GM19025 (cell line): ENCODE data around the gene SMTN.
"Not testable (repeated sequence)": the region's sequence is repeated elsewhere in the genome, so short reads cannot be mapped to it uniquely, and the experiment has no call there.

Source experiments
- ATAC-seq: cut with Tn5 transposase; IDR thresholded peaks from one replicate; pipeline ENCODE4 v1.9.1; 2021; ENCODE audit warnings: mild to moderate bottlenecking, low read depth, moderate library complexity; ENCODE audit not compliant: unreplicated experiment

The SMTN gene

DNA sequence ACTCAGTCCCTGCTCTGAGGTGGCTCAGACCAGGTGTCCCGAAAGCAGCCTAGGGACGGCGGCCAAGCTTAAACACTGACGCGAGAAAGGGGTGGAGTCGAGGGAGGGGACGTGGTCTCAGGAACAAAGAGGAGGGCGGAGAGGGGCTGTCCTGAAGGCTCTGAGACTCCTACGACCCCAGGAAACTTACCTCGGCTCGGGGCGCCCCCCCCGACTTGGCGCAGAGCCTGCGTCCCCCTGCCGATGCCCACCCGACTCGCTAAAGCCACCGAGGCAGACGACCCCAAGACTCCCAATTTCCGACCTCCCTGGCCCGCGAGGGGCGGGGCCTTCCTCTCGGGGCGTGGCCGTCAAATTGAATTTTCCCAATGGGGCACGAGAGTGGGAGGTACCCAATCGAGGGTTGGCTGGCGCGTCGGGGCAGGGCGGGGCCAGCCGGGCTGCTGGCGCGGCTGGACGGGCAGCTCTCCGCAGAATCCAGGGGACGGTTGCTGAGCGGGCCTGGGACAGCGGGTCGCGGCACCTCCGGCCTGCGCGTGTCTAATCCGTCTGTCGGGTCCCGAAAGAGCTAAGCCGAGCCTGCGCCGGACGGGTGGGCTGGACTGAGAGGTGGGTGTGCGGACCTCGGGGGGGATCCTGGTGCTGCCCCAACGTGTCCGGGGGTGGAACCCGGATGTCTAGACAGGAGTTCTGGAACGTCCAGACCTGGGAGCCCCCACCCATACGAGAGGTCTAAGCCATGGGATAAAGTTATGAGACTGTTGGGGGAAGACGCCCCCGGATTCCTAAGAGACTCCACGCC, at the start of gene SMTN:
SMTN (plus strand) TSS at position 471 of the 802 bp plus-strand sequence. CDS start 1,941 bp downstream, outside the sequence.
- ATAC-seq: peak; percentile 51

DNA sequence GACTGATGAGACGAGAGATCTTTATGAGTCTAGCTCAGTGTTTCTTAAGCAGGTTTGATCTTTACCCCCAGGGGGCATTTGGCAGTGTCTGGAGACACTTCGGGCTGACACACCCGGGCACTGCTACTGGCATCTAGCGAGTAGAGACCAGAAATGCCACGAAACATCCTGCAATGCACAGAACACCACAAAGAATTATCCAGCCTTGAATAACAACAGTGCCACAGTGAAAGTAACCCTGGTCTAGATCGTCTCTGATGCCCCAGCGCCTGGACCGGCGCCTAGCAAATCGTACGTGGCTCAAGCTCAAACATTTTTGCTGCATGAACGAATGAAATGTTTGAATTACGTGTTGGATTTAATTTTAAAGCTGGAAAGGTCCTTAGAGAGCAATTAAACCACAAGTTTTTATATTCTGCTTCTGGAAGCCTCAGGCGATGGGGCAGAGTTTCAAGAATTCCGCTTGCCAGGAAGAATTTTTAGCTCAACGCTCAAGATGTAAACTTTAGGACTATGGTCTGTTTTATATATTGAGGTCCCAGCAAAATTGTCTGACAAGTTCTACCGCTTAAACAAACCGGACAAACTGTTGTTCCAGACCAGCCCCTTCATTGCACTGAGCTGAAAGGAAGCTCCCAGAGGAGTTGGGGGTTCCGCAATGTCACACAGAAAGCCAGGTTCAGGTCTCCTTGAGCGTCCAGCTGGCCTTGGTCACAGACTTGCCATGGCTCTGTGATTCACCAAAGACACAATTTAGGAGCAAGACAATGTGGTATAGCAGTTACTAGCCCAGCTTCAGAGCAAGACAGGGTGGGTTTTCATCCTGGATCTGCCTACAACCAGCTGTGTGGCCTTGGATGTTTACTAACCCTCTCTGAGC, 44.2 kb upstream of the SMTN start:
- no peak for ATAC-seq

- ATAC-seq: no peak
Measured at GRCh38 chr22:31038686-31039085, 42.4 kb upstream of the SMTN start.

- ATAC-seq: no peak
Measured at GRCh38 chr22:31039393-31039792, 41.7 kb upstream of the SMTN start.

- ATAC-seq: no peak
Measured at GRCh38 chr22:31040542-31041398, 40.3 kb upstream of the SMTN start.

DNA sequence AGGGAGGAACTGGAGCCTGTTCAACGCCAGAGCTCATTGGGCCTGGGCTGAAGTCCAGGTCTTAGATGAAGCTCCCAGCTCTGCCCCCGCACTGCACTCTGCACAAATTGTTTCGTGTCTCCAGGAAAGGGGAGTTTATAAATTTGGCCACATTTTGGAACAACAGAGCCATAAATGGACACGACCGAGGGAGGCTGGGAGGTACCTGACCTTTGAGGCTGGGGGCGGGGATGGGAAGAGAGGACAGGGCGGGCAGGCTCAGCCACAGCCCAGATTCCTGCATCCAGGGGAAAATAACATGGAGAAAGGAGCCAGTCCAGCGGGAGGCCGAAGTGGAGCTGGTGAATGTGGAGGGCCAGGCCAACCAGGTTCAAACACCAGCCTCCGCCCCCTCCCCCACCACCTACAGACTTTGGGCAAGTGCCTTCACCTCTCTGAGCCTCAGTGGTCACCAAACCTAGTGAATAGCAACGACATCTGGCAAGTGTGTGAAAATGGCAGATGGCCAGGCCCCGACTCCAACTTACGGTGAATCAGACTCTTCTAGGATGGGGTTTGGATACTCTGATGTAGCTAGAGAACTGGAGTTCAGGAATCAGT, 36.8 kb upstream of the SMTN start:
- ATAC-seq: no peak

GRCh38 chr22:31045900-31046538, 35.1 kb upstream of the SMTN start:
- ATAC-seq: no peak

DNA sequence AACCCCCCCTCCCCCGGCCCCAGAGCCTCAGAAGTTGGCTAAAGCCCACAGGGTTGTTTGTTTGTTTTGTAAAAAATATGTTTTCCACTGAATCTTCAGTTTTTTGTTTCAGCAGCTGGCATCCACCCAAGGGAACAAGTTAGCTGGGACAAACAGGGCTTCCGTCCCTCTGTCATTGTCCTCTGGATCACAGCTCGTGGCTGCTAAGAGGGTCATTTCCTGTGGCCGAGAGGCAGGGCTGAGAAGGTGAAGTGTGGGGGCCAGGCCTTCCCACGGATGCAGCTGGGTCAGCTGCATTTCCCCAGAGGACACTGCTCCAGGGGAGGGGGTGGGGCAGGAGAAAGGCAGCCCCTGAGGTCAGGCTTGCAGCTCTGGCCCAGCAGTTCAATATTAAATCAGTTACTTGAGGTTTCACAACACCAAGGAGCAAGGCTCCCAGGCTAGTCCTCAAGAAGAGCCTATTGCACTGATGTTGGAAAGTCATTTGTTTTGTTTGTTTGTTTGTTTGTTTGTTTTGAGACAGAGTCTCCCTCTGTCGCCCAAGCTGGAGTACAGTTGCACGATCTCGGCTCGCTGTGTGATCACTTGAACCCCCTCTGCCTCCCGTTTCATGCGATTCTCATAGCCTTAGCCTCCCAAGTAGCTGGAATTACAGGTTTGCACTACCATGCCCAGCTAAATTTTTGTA, 34.4 kb upstream of the SMTN start:
- ATAC-seq: no peak

DNA sequence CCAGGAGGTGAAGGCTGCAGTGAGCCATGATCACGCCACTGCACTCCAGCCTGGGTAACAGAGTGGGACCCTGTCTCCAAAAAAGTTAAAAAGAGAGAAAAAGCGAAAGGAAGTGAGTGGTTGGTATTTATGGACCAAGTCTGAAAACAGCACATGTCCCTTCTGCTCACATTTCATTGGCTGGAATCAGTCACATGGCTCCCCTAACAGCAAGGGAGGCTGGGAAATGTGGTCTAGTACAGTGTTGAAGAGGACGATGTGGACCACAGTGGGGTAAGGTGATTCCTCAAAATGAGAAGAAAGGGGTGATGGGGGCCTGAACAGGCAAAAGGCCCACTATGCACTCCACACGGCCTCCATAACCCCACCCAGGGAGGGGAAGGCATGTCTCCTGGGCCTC, 32.5 kb upstream of the SMTN start:
- ATAC-seq: no peak

DNA sequence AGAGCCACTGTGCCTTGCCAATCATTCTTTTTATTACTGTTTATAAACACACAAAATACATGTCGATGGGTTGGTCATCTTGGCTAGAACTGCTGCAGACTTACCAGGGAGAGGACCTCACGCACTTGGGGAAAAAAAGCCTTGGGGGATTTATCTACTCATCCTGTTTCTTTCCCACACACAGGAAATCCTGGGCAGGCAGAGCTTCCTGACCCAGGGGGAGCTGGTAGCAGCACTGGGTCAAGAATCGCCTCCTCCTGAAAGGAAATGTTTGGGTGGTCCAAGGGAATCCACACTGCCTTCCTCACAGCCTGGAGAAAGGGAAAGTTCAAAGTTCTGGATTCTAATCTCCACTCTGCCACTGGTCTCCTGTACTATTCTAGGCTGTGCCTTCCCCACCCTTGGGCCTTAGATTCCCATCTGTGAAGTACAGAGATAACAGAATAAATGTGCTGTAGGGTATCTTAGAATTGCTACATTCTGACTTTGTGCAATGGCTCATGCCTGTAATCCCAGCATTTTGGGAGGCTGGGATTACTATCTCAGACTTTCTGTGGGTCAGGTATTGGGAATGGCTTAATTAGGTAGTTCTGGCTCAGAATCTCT, 31.2 kb upstream of the SMTN start:
- no peak for ATAC-seq

DNA sequence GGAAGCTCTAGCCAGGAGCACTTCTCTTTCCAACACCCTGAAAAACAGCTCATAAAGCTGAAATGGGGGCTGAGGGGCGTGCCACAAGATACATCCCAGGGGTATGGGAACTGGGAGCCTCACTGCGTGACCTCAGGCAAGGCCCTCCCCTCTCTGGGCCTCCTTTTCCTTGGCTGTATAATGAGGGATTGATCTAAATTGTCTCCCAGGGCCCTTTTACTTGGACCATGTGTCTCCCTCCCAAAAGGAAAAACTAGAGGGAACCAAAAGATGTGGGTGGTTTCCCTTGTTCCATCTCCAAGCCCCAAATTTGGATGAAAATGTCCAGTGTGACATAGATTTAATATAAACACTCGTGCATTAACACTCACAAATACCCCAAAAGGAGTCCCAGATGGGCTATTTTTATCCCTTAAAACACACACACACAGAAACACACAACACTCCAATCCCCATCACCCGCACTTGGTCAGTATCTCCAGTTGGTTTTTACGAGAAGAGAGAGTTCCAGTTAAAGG, 25.9 kb upstream of the SMTN start:
- no peak for ATAC-seq

DNA sequence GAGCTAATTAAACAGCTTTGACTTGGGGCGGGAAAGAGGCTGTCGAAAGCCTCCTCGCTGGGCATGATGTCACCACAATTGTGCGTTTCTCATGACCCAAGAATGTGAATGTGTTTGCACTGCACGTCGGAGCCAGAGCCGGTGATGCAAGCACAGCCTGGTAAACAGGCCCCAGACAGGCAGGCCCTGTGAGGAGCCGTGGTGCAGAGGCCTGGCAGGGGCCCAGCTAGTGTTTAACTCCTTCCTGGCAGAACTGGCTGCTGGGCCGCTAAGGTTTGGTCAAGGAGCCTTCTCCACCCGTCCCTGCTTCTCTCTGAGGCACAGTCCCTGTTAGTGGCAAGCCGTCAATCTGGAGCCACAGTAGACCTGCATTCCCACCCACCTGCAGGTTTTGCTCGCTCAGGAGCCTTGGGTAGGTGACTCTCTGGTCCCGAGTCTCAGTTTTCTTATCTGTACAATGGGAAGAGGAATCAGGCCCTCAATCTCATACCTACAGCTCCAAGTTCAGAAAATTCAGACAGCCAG, 25.4 kb upstream of the SMTN start:
- ATAC-seq: no peak

DNA sequence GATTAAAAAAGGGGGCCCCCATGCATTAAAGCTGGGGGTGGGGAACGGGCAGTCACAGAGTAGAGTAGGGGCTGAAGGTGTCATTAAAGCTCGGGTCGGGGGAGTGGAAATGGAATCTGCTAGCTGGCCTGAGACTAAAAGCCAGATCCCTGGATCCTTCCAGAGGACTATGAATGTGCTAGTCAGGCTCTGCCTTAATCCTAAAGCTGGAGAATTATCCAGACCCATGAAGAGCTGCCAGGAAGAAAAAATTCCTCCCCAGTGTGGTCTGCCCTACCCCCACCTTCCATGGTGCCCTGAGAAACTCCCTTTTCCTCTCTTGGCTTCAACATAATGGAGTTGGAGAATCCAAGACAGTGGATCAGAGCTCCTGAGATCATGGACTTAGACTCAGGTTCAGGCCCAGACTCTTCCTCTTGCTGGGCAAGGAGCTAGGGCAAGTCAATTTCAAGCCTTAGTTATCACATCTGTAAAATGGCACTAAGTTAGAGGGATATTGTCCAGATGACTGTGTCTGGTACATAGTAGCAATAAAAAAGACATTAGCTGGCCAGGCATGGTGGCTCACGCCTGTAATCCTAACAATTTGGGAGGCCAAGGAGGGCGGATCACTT, 24.0 kb upstream of the SMTN start:
- no peak for ATAC-seq

DNA sequence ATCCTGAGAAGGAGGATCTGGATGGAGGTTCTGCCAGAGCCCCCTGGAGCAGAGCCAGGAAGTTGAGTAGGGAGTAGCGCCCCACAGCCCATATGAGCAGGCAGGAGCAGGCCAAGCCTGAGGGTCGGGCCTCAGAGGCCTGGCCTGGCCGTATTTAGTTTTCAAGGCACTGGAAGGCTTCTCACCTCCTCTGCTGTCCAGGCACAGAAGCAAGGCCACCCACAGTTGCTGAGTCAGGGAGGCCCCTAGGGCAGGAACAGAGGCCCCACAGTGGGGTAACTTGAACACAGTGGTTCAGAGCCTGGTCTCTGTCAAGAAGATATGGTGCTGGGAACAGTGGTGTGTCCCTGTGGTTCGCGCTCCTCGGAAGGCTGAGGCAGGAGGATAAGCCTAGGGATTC, 21.5 kb upstream of the SMTN start:
- ATAC-seq: not testable (repeated sequence)

- ATAC-seq: no peak
Measured at GRCh38 chr22:31062566-31063230, 18.4 kb upstream of the SMTN start.

DNA sequence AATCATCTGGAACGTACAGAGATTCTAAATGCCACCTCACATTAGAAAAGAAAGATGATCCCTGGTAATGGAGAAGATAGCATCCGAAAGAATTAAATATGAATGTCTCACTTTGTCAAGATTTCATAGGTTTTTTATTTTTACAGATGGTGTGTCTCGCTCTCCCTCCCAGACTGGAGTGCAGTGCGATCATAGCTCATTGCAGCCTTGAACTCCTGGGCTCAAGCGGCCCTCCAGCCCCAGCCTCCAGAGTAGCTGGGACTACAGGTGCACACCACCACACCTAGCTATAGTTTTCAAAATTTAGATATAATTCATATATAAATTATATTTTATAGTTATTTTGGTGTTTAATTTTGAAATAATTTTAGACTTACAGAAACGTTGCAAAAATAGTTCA, 16.7 kb upstream of the SMTN start:
- ATAC-seq: no peak

DNA sequence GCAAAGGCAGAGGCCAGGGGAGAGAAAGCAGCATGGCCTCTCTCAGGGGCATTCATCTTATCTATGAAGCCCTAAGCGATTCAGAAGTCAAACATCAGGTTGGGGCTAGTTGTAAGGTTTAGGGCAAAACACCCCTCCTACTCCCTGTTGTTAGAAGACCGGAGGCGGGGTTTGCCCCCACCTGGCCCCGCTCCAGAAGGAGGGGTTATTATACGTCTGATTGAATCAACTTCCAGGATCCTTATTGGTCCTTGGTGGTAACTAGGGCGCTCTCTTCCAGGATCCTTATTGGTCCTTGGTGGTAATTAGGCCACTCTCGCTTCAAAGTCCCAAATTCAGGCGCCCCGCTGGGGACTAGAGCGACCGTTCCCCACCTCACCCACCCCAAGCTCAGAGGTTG, 12.1 kb upstream of the SMTN start:
- ATAC-seq: no peak
